Tibial nerve (tissue), 4 donors: ENCODE data around the gene RIPOR3. TPM values are rescaled to one million over a fixed set of nuclear protein-coding genes. Genes with fewer than 3 reads are reported as not detected.

Experiments
- DNase-seq, 2 donors: peaks; one replicate each; pipeline ENCODE4 v3.0.0-alpha.2; 2019; ENCODE audit warnings: low spot score in 2 of 2
- H3K27ac ChIP-seq, 4 donors: fragments of 200-600 bp; sonication (generic) in 3 of 4; one replicate each; pipeline ENCODE4 v1.5.1; 2017 to 2019; ENCODE audit warnings: mild to moderate bottlenecking in 1 of 4
- H3K27me3 ChIP-seq, 2 donors: fragments of 200-600 bp; sonication (generic) in 1 of 2; one replicate each; pipeline versions ENCODE4 v1.5.1 to v1.6.0; 2017 to 2019
- H3K36me3 ChIP-seq, 3 donors: fragments of 200-600 bp; sonication (generic); one replicate each; pipeline ENCODE4 v1.5.1; 2018 to 2019
- H3K4me1 ChIP-seq, 4 donors: fragments of 200-600 bp; sonication (generic) in 3 of 4; one replicate each; pipeline ENCODE4 v1.5.1; 2017 to 2019
- H3K4me3 ChIP-seq, 4 donors: fragments of 200-600 bp; sonication (generic) in 3 of 4; one replicate each; pipeline ENCODE4 v1.5.1; 2017 to 2019; ENCODE audit warnings: mild to moderate bottlenecking in 1 of 4, moderate library complexity in 1 of 4
- H3K9me3 ChIP-seq, 4 donors: fragments of 200-600 bp; sonication (generic) in 3 of 4; one replicate each; pipeline ENCODE4 v1.5.1; 2017 to 2019
- CTCF ChIP-seq, 5 experiments: fragments of 200-600 bp in 3 of 5; fragments of 450-650 bp in 2 of 5; sonication (generic) in 3 of 5; IDR thresholded peaks; one replicate each; pipeline ENCODE4 v1.5.1; 2016 to 2019; ENCODE audit warnings: antibody characterized with exemption in 5 of 5, mild to moderate bottlenecking in 3 of 5, moderate library complexity in 2 of 5
- EP300 ChIP-seq, 2 donors: sonication (generic); formaldehyde crosslinking; IDR thresholded peaks; one replicate each; pipeline ENCODE4 v1.6.1; 2017; ENCODE audit warnings: antibody characterized with exemption in 2 of 2, mild to moderate bottlenecking in 1 of 2
- POLR2A ChIP-seq, 2 donors: fragments of 450-650 bp; IDR thresholded peaks; one replicate each; pipeline ENCODE4 v1.6.1; 2017; ENCODE audit warnings: antibody characterized with exemption in 2 of 2, mild to moderate bottlenecking in 2 of 2, moderate library complexity in 2 of 2
- WGBS, 2 donors: methylation state at CpG; one replicate each; pipeline ENCODE4 v1.1.5; 2018; 5-methylcytosine and 5-hydroxymethylcytosine counted together
- total RNA-seq, 4 donors: library from RNA; depleted of rRNA; stranded (reverse); fragments of >200 nt; gene quantifications; one replicate each; pipeline ENCODE4 v1.1.0, GENCODE V29; 2016

Gene RIPOR3
- total RNA-seq, 4 donors from 2014 or later: 24.5 to 73.0 (median 35.5) TPM

GRCh38 chr20:50582591-50583234 lies 108.6 kb downstream of the RIPOR3 start:
- Histone ChIP-seq H3K36me3 (peaks cover 0 to 98% (median 12%) of the 10 kb centered on the region in 3 donors), H3K27me3 (no peaks in the 10 kb centered on the region), H3K27ac (no peak overlapping the region), H3K4me3 (no peak overlapping the region), H3K4me1 (peaks cover 0 to 28% (median 2%) of the 10 kb centered on the region in 4 donors), H3K9me3 (no peaks in the 10 kb centered on the region)
- no peak for TF ChIP-seq POLR2A (IDR thresholded peaks at IDR 0.05)
- TF ChIP-seq EP300 (IDR thresholded peaks at IDR 0.05): no peak
- 83 to 87% methylated on average over 26 of the region's 26 CpGs for WGBS, 2 donors
- DNase-seq: no peak

GRCh38 chr20:50582092-50582491 lies 109.2 kb downstream of the RIPOR3 start:
- no peaks in the 10 kb centered on the region for H3K27me3 ChIP-seq
- H3K9me3 ChIP-seq: no peaks in the 10 kb centered on the region
- peaks cover 0 to 98% (median 12%) of the 10 kb centered on the region in 3 donors for H3K36me3 ChIP-seq
- WGBS, 2 donors: 54 to 62% methylated on average over 6 of the region's 6 CpGs
- DNase-seq: no peak
- H3K27ac ChIP-seq: peak overlapping the region in 3 of 4 donors; percentile 11 to 47 (median 29)
- no peak for TF ChIP-seq EP300 (IDR thresholded peaks at IDR 0.05)
- TF ChIP-seq POLR2A (IDR thresholded peaks at IDR 0.05): no peak
- no peak for TF ChIP-seq CTCF (IDR thresholded peaks at IDR 0.05)
- H3K4me1 ChIP-seq: peaks cover 0 to 28% (median 2%) of the 10 kb centered on the region in 4 donors
- H3K4me3 ChIP-seq: no peak overlapping the region

GRCh38 chr20:50580842-50581544 lies 110.3 kb downstream of the RIPOR3 start:
- Histone ChIP-seq H3K27me3 (no peaks in the 10 kb centered on the region), H3K4me3 (no peak overlapping the region), H3K36me3 (peaks cover 0 to 97% (median 12%) of the 10 kb centered on the region in 3 donors), H3K27ac (peak overlapping the region in 1 of 4 donors; percentile 29), H3K9me3 (no peaks in the 10 kb centered on the region), H3K4me1 (peaks cover 0 to 31% (median 2%) of the 10 kb centered on the region in 4 donors)
- no peak for DNase-seq
- WGBS, 2 donors: 78 to 84% methylated on average over 21 of the region's 21 CpGs
- no peak for TF ChIP-seq EP300 (IDR thresholded peaks at IDR 0.05)
- no peak for TF ChIP-seq POLR2A (IDR thresholded peaks at IDR 0.05)

GRCh38 chr20:50580016-50580747 lies 111.2 kb downstream of the RIPOR3 start:
- Histone ChIP-seq H3K4me1 (peaks cover 0 to 39% (median 2%) of the 10 kb centered on the region in 4 donors), H3K4me3 (no peak overlapping the region), H3K9me3 (no peaks in the 10 kb centered on the region), H3K27ac (no peak overlapping the region), H3K36me3 (peaks cover 0 to 97% (median 12%) of the 10 kb centered on the region in 3 donors), H3K27me3 (no peaks in the 10 kb centered on the region)
- 53 to 56% methylated on average over 17 of the region's 17 CpGs for WGBS, 2 donors
- peak; percentile 48 to 77 for DNase-seq
- TF ChIP-seq POLR2A (IDR thresholded peaks at IDR 0.05): no peak
- TF ChIP-seq EP300 (IDR thresholded peaks at IDR 0.05): peak in 1 of 2 donors; percentile 23
- TF ChIP-seq CTCF (IDR thresholded peaks at IDR 0.05): peak; percentile 70 to 90 (median 77)

- Histone ChIP-seq H3K36me3 (peaks cover 0 to 98% (median 12%) of the 10 kb centered on the region in 3 donors), H3K27ac (no peak overlapping the region), H3K9me3 (no peaks in the 10 kb centered on the region), H3K4me1 (peaks cover 0 to 35% (median 2%) of the 10 kb centered on the region in 4 donors), H3K27me3 (no peaks in the 10 kb centered on the region), H3K4me3 (no peak overlapping the region)
- DNase-seq: no peak
- 80 to 84% methylated on average over 10 of the region's 10 CpGs for WGBS, 2 donors
- TF ChIP-seq POLR2A (IDR thresholded peaks at IDR 0.05) (no peak), CTCF (IDR thresholded peaks at IDR 0.05) (no peak), EP300 (IDR thresholded peaks at IDR 0.05) (no peak)
These were observed 111.8 kb downstream of the RIPOR3 start for GRCh38 chr20:50579511-50579910.
